Stomach smooth muscle (tissue), 2 donors: ENCODE measurements around the gene RASL11A.
A peak's percentile ranks its signal among the peaks of the same experiment; 100 is the strongest.

Experiments
- H3K27ac ChIP-seq: one replicate; pipeline ENCODE4 v1.7.0; 2013; ENCODE audit warnings: mild to moderate bottlenecking, low read length, inconsistent platforms
- H3K27me3 ChIP-seq, 2 donors: one replicate each; pipeline ENCODE4 v1.7.0; 2013; ENCODE audit warnings: low read length in 2 of 2; ENCODE audit not compliant: insufficient read depth in 2 of 2, control insufficient read depth in 1 of 2
- H3K36me3 ChIP-seq, 2 donors: one replicate each; pipeline ENCODE4 v1.7.0; 2013; ENCODE audit warnings: low read length in 2 of 2; ENCODE audit not compliant: control insufficient read depth in 2 of 2, insufficient read depth in 2 of 2
- H3K4me1 ChIP-seq: one replicate; pipeline ENCODE4 v1.7.0; 2013; ENCODE audit warnings: low read length; ENCODE audit not compliant: control insufficient read depth, insufficient read depth
- H3K4me3 ChIP-seq, 2 donors: one replicate each; pipeline ENCODE4 v1.7.0; 2013; ENCODE audit warnings: low read length in 2 of 2
- H3K9ac ChIP-seq, 2 donors: one replicate each; pipeline ENCODE4 v1.7.0; 2013; ENCODE audit warnings: low read length in 2 of 2, mild to moderate bottlenecking in 1 of 2
- H3K9me3 ChIP-seq, 2 donors: one replicate each; pipeline ENCODE4 v1.7.0; 2013; ENCODE audit warnings: low read length in 2 of 2; ENCODE audit not compliant: control insufficient read depth in 2 of 2
- donor health status: healthy.
- donor health status: Pancreatic carcinoma.

RASL11A gene

DNA sequence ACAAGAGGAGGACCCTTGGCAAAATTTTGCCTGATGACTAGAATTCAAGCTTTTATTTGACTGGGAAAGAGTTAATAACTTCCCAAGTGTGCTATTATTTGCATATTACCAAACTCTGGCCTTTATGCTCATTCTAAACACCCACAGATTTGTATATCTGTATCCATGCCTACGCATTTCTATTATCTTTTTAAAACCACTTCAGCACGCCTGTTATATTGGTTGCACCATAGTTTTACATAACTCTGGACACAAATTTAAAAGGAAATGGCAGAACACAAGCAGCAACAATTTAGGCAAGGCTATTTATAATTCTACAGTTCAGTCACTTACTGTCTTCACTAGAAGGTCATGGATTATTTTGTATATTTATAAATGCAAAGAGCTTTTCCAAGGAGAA, 3.7 kb upstream of the RASL11A start:
- Histone ChIP-seq H3K4me1 (peaks cover 53% of the 10 kb centered on the region), H3K9me3 (no peaks in the 10 kb centered on the region), H3K9ac (peak overlapping the region in 1 of 2 donors; percentile 42), H3K36me3 (peaks cover under 1 to 3% of the 10 kb centered on the region in 2 donors), H3K4me3 (no peak overlapping the region), H3K27me3 (no peaks in the 10 kb centered on the region), H3K27ac (peak overlapping the region; percentile 76)

DNA sequence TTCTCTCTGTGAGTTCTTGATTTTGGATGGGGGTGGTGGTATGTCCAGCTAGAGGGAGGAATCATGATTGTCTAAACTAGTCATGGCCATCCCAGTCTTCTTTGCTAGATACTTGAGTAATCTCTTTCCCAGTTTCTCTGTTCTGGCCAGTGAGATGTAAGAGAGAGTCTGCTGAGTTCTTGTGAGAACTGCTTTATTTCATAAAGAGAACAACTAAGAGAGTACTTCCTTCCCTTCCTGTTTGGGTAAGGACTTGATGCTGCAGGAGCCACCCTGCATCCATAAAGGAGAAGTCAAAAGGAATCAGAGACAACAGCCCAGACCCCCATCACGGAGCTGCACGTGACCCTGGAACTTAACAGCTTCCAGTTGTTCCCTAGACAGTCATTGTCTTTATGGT, 3.0 kb upstream of the RASL11A start:
- H3K4me3 ChIP-seq, result no peak overlapping the region
- H3K9me3 ChIP-seq, result no peaks in the 10 kb centered on the region
- H3K9ac ChIP-seq, result peak overlapping the region in 1 of 2 donors; percentile 19
- H3K36me3 ChIP-seq, result no peaks in the 10 kb centered on the region
- H3K27me3 ChIP-seq, result no peaks in the 10 kb centered on the region
- peak overlapping the region; percentile 76 for H3K27ac ChIP-seq
- H3K4me1 ChIP-seq, result peaks cover 58% of the 10 kb centered on the region

DNA sequence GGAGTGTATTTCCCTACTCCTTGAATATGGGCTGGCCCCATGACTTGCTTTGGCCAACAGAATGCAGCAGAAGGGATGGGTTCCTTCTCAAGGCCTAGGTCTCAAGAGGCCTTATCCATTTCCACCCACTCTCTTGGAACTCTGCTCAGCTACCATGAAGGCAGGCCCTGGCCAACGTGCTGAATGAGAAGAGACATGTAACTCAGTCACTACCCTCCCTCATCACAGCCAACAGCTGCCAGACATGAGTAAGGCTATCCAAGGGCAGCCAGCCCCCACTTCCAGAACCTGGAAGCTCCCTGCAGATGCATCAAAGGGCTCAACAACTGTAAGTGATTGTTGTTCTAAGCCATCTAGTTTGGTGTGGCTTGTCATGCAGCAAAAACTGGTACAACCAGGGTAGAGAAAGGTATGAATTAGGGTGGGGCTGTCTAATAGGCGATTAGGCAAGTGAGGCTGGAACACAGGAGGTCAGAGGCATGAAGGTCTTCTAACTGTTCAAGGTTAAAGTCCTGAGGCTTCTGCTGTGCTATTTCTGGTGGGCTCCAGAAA, 1.4 kb upstream of the RASL11A start:
- Histone ChIP-seq H3K9ac (no peak overlapping the region), H3K36me3 (peaks cover 0 to 3% of the 10 kb centered on the region in 2 donors), H3K9me3 (no peaks in the 10 kb centered on the region), H3K4me3 (no peak overlapping the region), H3K27ac (no peak overlapping the region), H3K4me1 (peaks cover 56% of the 10 kb centered on the region), H3K27me3 (no peaks in the 10 kb centered on the region)

DNA sequence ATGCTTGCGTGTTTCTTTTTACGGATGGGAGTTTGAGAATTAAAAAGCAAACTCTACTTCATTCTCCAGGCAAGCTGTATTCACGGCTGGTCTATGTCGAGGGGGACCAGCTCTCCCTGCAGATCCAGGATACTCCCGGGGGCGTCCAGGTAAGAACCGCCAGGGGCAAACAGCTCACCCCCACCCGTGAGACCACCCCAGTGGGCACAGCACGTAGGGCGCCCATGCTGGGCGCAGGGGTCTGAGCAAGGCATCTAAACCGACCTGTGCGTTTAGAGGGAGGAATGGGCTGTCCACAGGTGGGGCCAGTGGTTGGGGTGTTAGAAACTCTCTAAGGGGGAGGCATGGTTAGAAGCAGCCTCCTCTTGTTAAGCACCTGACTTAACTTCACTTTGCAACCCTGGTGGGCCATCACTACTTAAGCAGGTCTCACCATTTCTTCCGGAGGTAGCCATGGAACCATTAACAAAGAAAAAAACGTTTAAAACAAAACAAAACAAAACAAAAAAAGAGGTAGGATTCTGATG, 1.0 kb downstream of the RASL11A start:
- Histone ChIP-seq H3K4me1 (peaks cover 35% of the 10 kb centered on the region), H3K27ac (peak overlapping the region; percentile 75), H3K27me3 (no peaks in the 10 kb centered on the region), H3K9ac (peak overlapping the region; percentile 80 to 84), H3K4me3 (peak overlapping the region; percentile 89 to 93), H3K9me3 (no peaks in the 10 kb centered on the region), H3K36me3 (peaks cover 0 to 3% of the 10 kb centered on the region in 2 donors)

DNA sequence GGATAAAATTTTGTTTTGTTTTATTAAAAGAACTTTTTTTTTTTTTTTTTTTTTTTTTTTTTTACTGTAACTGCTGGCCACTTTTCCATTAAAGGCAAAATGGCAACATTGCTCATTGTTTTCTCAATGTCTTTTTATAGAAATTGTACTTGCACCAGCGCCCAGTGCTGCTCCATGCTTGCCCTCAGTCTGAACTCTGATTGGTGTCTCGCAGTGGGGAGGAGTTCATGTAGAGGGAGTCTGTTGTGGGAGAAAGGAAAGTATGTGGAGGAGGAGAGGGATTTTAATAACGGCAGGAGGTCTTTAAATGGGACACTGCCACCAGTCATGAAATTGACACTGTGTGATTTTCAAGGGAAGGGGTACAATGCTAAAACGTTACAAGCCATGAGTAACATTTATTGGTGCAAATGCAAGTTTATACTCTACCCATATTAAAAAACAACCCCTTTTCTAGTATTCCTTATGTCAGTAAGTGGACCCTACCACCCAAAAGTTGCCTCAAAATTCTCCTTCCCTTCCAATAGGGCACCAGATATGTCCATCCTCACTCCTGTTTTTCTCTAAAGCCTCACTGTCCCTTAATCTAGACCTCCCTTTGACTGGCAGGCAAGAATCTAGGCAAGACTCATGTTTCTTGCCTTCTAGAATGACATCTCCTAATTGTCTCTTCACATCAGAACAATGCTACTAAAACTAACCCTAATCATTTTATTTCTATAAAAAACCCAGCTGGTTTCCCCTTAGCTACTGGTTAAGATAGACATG, 3.2 kb downstream of the RASL11A start:
- H3K9me3 ChIP-seq, result no peaks in the 10 kb centered on the region
- no peak overlapping the region for H3K4me3 ChIP-seq
- peaks cover 0 to 3% of the 10 kb centered on the region in 2 donors for H3K36me3 ChIP-seq
- peaks cover 26% of the 10 kb centered on the region for H3K4me1 ChIP-seq
- H3K27ac ChIP-seq, result no peak overlapping the region
- no peaks in the 10 kb centered on the region for H3K27me3 ChIP-seq
- H3K9ac ChIP-seq, result no peak overlapping the region

DNA sequence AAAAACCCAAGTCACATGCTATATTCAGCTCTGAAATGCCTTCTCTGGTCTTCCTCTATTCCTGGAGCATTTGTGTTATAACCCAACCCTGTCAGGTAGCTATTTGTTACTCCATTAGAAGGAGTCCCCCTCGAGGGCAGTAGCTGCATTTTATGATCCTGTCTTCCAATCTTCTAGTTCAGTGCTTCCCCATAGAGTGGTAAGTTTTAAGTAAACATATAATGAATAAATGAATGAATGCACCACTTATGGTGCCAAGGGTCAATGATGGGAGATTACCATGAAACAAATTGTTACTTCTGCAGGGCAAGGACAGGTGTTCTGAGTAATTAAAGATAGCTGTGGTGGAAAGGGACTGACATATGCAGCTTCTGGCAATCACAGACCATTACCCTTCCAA, 4.0 kb downstream of the RASL11A start:
- H3K4me1 ChIP-seq, result peaks cover 21% of the 10 kb centered on the region
- H3K27ac ChIP-seq, result no peak overlapping the region
- H3K9me3 ChIP-seq, result no peaks in the 10 kb centered on the region
- peaks cover 0 to 3% of the 10 kb centered on the region in 2 donors for H3K36me3 ChIP-seq
- H3K9ac ChIP-seq, result no peak overlapping the region
- H3K4me3 ChIP-seq, result no peak overlapping the region
- H3K27me3 ChIP-seq, result no peaks in the 10 kb centered on the region

DNA sequence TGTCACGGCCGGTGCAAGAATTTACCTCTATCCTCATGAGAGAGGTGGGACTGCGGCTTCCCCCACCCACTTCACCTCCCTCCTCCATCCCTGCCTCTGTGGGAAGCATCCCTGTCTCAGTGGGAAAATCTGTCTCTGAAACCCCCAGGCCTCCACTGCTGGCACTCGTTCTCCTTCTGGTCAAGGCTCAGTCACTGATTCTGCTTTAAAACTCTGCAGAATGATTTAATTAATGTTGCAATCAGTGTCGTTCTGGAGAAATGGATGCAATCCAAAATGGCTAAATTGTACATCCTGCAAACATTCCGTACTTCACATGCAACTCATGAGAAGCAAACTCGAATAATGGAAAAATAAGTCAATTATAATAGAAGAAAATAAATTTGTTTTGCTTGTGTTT, 5.6 kb downstream of the RASL11A start:
- Histone ChIP-seq H3K9me3 (no peaks in the 10 kb centered on the region), H3K27me3 (no peaks in the 10 kb centered on the region), H3K27ac (no peak overlapping the region), H3K4me3 (no peak overlapping the region), H3K9ac (no peak overlapping the region), H3K36me3 (peaks cover 0 to 3% of the 10 kb centered on the region in 2 donors), H3K4me1 (peaks cover 17% of the 10 kb centered on the region)

DNA sequence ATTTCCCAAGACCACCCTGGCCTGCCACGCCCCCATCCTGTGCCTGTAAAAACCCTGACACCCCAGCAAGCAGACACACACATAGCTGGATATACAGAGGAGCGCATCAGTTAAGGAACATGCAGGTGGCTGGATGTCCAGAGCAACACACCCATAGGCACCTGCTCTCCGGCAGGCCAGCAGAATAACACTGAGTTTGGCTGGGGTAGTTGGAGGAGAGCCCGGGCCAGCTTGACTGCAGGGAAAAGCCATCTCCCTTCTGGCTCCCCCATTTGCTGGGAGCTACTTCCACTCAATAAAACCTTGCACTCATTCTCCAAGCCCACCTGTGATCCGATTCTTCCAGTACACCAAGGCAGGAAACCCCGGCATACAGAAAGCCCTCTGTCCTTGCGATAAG, 8.9 kb downstream of the RASL11A start:
- Histone ChIP-seq H3K9me3 (no peaks in the 10 kb centered on the region), H3K9ac (no peak overlapping the region), H3K4me3 (no peak overlapping the region), H3K27me3 (no peaks in the 10 kb centered on the region), H3K4me1 (no peaks in the 10 kb centered on the region), H3K27ac (no peak overlapping the region), H3K36me3 (no peaks in the 10 kb centered on the region)

DNA sequence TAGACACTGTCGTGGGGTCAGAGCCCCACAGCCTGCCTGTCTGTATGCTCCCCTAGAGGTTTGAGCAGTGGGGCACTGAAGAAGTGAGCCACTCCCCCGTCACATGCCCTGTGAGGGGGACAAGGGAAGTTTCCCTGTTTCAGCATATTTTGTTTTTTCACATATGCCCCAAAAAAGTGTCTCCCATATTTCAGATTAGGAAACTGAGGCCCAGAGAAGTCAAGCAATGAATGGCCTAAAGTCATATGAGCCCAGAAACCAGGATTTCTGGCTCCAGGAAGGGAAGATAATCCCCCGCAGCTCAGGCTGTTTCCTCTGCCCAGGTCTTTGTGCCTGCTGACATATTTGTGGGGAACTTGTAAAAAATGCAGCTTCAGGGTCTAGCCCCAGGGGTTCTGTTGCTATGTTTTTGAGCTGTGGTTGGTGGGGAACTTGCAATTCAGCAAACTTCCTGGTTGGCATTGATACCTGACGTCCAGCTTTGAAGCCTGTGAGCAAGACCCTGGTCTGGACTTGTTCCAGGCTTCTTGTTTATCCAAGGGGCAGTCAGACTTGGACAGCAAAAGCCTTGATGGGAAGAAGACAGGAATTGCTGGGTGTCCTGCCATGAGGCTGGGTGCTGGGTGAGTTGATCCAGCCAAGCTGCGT, 9.5 kb downstream of the RASL11A start:
- Histone ChIP-seq H3K36me3 (no peaks in the 10 kb centered on the region), H3K9me3 (no peaks in the 10 kb centered on the region), H3K27me3 (no peaks in the 10 kb centered on the region), H3K9ac (no peak overlapping the region), H3K4me1 (no peaks in the 10 kb centered on the region), H3K4me3 (no peak overlapping the region), H3K27ac (no peak overlapping the region)

DNA sequence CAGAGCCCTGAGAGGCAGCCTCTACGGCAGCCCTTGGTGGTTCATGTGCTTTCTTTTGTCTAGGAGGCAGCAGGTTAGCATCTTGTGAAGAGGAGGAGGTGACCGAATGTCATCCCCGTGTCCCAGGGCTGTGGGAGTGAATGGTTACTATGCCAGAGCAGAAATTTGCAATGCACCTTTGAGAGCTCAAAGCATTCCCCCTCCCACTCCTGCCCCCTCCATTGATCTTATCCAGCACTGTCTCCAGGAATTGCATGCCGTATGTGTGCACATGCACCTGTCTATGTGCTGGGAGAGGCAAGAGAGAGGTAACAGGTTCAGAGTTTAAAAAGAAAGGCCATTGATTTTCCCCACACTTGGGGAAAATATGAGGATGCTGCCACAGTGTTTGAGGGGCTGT, 10.2 kb downstream of the RASL11A start:
- H3K27ac ChIP-seq, result no peak overlapping the region
- H3K4me1 ChIP-seq, result no peaks in the 10 kb centered on the region
- H3K9ac ChIP-seq, result no peak overlapping the region
- no peaks in the 10 kb centered on the region for H3K36me3 ChIP-seq
- H3K9me3 ChIP-seq, result no peaks in the 10 kb centered on the region
- no peaks in the 10 kb centered on the region for H3K27me3 ChIP-seq
- no peak overlapping the region for H3K4me3 ChIP-seq
